ENCODE measurements around the gene AFTPH. TPM values are rescaled to one million over a fixed set of nuclear protein-coding genes. Genes with fewer than 3 reads are reported as not detected.

Gene AFTPH
- total RNA-seq, 3 donors from 2014 or later (not counting 1 experiment from before 2014, with no cell fraction given) = 28.9 to 39.6 (median 39.5) TPM

- Mint-ChIP-seq H3K27ac (peak overlapping the region; percentile 96 to 98), H3K36me3 (no peaks in the 10 kb centered on the region), H3K4me3 (peak overlapping the region; percentile 94), H3K9me3 (no peaks in the 10 kb centered on the region), H3K4me1 (peaks cover 19 to 34% of the 10 kb centered on the region in 2 donors), H3K27me3 (ENCODE audit: low read depth in 2 of 2) (peaks cover 0 to 4% of the 10 kb centered on the region in 2 donors)
- TF ChIP-seq, protein P1, sequence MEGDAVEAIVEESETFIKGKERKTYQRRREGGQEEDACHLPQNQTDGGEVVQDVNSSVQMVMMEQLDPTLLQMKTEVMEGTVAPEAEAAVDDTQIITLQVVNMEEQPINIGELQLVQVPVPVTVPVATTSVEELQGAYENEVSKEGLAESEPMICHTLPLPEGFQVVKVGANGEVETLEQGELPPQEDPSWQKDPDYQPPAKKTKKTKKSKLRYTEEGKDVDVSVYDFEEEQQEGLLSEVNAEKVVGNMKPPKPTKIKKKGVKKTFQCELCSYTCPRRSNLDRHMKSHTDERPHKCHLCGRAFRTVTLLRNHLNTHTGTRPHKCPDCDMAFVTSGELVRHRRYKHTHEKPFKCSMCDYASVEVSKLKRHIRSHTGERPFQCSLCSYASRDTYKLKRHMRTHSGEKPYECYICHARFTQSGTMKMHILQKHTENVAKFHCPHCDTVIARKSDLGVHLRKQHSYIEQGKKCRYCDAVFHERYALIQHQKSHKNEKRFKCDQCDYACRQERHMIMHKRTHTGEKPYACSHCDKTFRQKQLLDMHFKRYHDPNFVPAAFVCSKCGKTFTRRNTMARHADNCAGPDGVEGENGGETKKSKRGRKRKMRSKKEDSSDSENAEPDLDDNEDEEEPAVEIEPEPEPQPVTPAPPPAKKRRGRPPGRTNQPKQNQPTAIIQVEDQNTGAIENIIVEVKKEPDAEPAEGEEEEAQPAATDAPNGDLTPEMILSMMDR (IDR thresholded peaks at IDR 0.05) = peak; percentile 92
- H3K9me3 ChIP-seq (ENCODE audit: control insufficient read depth, insufficient read depth, low read length) = no peaks in the 10 kb centered on the region
- no peaks in the 10 kb centered on the region for H3K36me3 ChIP-seq (ENCODE audit: control insufficient read depth, insufficient read depth, low read length)
- peak; percentile 34 to 92 for DNase-seq
- no peaks in the 10 kb centered on the region for H3K27me3 ChIP-seq (ENCODE audit: control insufficient read depth, insufficient read depth, low read length)
- peaks cover 11% of the 10 kb centered on the region for H3K4me1 ChIP-seq (ENCODE audit: control insufficient read depth, insufficient read depth, low read length)
- peak overlapping the region; percentile 86 for H3K27ac ChIP-seq (ENCODE audit: low read length)
- ATAC-seq = no peak
- intact Hi-C loops (cut with micrococcal nuclease) = loop anchor here (1.0 to 10.0 kb wide), 5 partner anchors 39 to 609 kb away; partner anchors contain the start of gene RAB1A
- WGBS (ENCODE audit: insufficient coverage) = 1% methylated on average over 16 of the region's 16 CpGs
- H3K4me3 ChIP-seq (ENCODE audit: low read length) = peak overlapping the region; percentile 74
These were observed 1.2 kb upstream of the AFTPH start for GRCh38 chr2:64522843-64523428.

- Mint-ChIP-seq H3K36me3 (no peaks in the 10 kb centered on the region), H3K4me1 (peaks cover 33 to 47% of the 10 kb centered on the region in 2 donors), H3K4me3 (peak overlapping the region; percentile 98), H3K9me3 (no peaks in the 10 kb centered on the region), H3K27me3 (ENCODE audit: low read depth in 2 of 2) (no peaks in the 10 kb centered on the region), H3K27ac (peak overlapping the region; percentile 96 to 98)
- TF ChIP-seq, protein P1 (IDR thresholded peaks at IDR 0.05) = no peak
- under 1% methylated on average over 48 of the region's 48 CpGs for WGBS (ENCODE audit: insufficient coverage)
- DNase-seq = peak in 1 of 2 donors; percentile 61
- H3K36me3 ChIP-seq (ENCODE audit: control insufficient read depth, insufficient read depth, low read length) = no peaks in the 10 kb centered on the region
- intact Hi-C loops (cut with micrococcal nuclease) = loop anchor here (1.0 to 10.0 kb wide), 7 partner anchors 82 to 608 kb away; partner anchors contain the start of gene RAB1A
- peak overlapping the region; percentile 86 for H3K27ac ChIP-seq (ENCODE audit: low read length)
- ATAC-seq = peak; percentile 6 to 22 (median 16)
- H3K27me3 ChIP-seq (ENCODE audit: control insufficient read depth, insufficient read depth, low read length) = no peaks in the 10 kb centered on the region
- peak overlapping the region; percentile 74 for H3K4me3 ChIP-seq (ENCODE audit: low read length)
- H3K9me3 ChIP-seq (ENCODE audit: control insufficient read depth, insufficient read depth, low read length) = no peaks in the 10 kb centered on the region
- H3K4me1 ChIP-seq (ENCODE audit: control insufficient read depth, insufficient read depth, low read length) = peaks cover 11% of the 10 kb centered on the region
These were observed 632 bp downstream of the AFTPH start for GRCh38 chr2:64524604-64525316.

- peak overlapping the region; percentile 74 for H3K4me3 ChIP-seq (ENCODE audit: low read length)
- Mint-ChIP-seq H3K9me3 (no peaks in the 10 kb centered on the region), H3K27me3 (ENCODE audit: low read depth in 2 of 2) (no peaks in the 10 kb centered on the region), H3K4me3 (peak overlapping the region; percentile 98), H3K36me3 (no peaks in the 10 kb centered on the region), H3K4me1 (peaks cover 33 to 47% of the 10 kb centered on the region in 2 donors), H3K27ac (peak overlapping the region; percentile 96 to 98)
- H3K36me3 ChIP-seq (ENCODE audit: control insufficient read depth, insufficient read depth, low read length) = no peaks in the 10 kb centered on the region
- no peaks in the 10 kb centered on the region for H3K9me3 ChIP-seq (ENCODE audit: control insufficient read depth, insufficient read depth, low read length)
- H3K4me1 ChIP-seq (ENCODE audit: control insufficient read depth, insufficient read depth, low read length) = peaks cover 11% of the 10 kb centered on the region
- no peaks in the 10 kb centered on the region for H3K27me3 ChIP-seq (ENCODE audit: control insufficient read depth, insufficient read depth, low read length)
- H3K27ac ChIP-seq (ENCODE audit: low read length) = peak overlapping the region; percentile 86
- DNase-seq (peak in 1 of 2 donors; percentile 58), ATAC-seq (peak in 1 of 3 donors; percentile 3)
- WGBS (ENCODE audit: insufficient coverage) = 4% methylated on average over 2 of the region's 4 CpGs
- intact Hi-C loops (cut with micrococcal nuclease) = loop anchor here (2.0 to 10.0 kb wide), 4 partner anchors 82 to 520 kb away; no protein-coding TSS in a partner anchor
- TF ChIP-seq, protein P1 (IDR thresholded peaks at IDR 0.05) = no peak
These were observed 1.1 kb downstream of the AFTPH start for GRCh38 chr2:64525317-64525613.

Measured in natural killer cell (primary cell).